Measurements from ENCODE around the gene RSKR.

GRCh38 chr17:28598799-28599310 lies 15.1 kb downstream of the RSKR start, which contains the start of gene SPAG5:
- no peak for TF ChIP-seq EZH2phosphoT487 (IDR thresholded peaks at IDR 0.05; ENCODE audit: low read length)
- no peak for TF ChIP-seq CTCF (IDR thresholded peaks at IDR 0.05; ENCODE audit: low read length)
- no peak for TF ChIP-seq EZH2 (optimal IDR thresholded peaks at IDR 0.05; ENCODE audit: low read depth, low read length)
